Tibial nerve (tissue), 3 donors: ENCODE results near the gene RCAN2.

Experiments used
- POLR2A ChIP-seq, 2 donors: fragments of 450-650 bp; IDR thresholded peaks; one replicate each; pipeline ENCODE4 v1.6.1; 2017; ENCODE audit warnings: antibody characterized with exemption in 2 of 2, mild to moderate bottlenecking in 2 of 2, moderate library complexity in 2 of 2
- TF ChIP-seq, protein P1 (sequence below), 5 experiments: fragments of 200-600 bp in 3 of 5; fragments of 450-650 bp in 2 of 5; sonication (generic) in 3 of 5; IDR thresholded peaks; one replicate each; pipeline ENCODE4 v1.5.1; 2016 to 2019; ENCODE audit warnings: antibody characterized with exemption in 5 of 5, mild to moderate bottlenecking in 3 of 5, moderate library complexity in 2 of 5

DNA sequence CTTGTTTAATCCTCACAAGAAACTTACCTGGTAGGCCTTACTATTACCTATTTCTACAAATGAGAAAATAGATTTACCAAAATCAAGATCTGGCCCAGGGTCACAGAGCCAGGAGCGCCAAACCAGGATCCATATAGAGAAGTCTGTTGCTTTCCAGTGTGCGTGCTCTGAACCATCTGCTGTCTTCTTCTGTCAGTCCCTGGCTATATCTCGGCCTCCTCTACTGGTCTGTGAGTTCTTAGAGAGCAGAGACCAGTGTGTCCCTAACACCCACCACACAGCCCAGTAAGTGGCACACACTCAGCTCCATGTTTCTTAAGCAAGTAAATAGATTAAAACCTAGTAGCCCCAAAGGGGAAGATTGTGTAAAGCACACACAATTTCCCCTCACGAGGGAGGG is 301.5 kb downstream of the RCAN2 start:
- TF ChIP-seq, protein P1, sequence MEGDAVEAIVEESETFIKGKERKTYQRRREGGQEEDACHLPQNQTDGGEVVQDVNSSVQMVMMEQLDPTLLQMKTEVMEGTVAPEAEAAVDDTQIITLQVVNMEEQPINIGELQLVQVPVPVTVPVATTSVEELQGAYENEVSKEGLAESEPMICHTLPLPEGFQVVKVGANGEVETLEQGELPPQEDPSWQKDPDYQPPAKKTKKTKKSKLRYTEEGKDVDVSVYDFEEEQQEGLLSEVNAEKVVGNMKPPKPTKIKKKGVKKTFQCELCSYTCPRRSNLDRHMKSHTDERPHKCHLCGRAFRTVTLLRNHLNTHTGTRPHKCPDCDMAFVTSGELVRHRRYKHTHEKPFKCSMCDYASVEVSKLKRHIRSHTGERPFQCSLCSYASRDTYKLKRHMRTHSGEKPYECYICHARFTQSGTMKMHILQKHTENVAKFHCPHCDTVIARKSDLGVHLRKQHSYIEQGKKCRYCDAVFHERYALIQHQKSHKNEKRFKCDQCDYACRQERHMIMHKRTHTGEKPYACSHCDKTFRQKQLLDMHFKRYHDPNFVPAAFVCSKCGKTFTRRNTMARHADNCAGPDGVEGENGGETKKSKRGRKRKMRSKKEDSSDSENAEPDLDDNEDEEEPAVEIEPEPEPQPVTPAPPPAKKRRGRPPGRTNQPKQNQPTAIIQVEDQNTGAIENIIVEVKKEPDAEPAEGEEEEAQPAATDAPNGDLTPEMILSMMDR (IDR thresholded peaks at IDR 0.05), result no peak
- no peak for TF ChIP-seq POLR2A (IDR thresholded peaks at IDR 0.05)
